WTC11 (cell line): Measurements from ENCODE around the gene PHF14.

ENCODE experiments used
- CTCF ChIP-seq: fragments of 200-600 bp; IDR thresholded peaks from 2 replicates; pipeline ENCODE4 v1.8.0; 2022; ENCODE audit warnings: antibody characterized with exemption
- E2F1 ChIP-seq: sonication (generic); formaldehyde crosslinking; IDR thresholded peaks from 2 replicates; pipeline ENCODE4 v1.8.0; 2022; ENCODE audit warnings: mild to moderate bottlenecking, missing genetic modification reagents
- HMGA2 ChIP-seq: fragments of 250-450 bp; sonication (Bioruptor Pico); IDR thresholded peaks from 2 replicates; pipeline ENCODE4 v1.4.0; 2021; ENCODE audit warnings: mild to moderate bottlenecking, moderate library complexity
- IRF1 ChIP-seq: sonication (generic); formaldehyde crosslinking; IDR thresholded peaks from 2 replicates; pipeline ENCODE4 v1.8.0; 2023; ENCODE audit warnings: missing genetic modification reagents
- JUN ChIP-seq: sonication (generic); formaldehyde crosslinking; IDR thresholded peaks from 2 replicates; pipeline ENCODE4 v1.8.0; 2023; ENCODE audit warnings: mild to moderate bottlenecking, missing genetic modification reagents
- MAX ChIP-seq: sonication (generic); formaldehyde crosslinking; IDR thresholded peaks from 2 replicates; pipeline ENCODE4 v1.8.0; 2022; ENCODE audit warnings: mild to moderate bottlenecking, missing genetic modification reagents
- NFATC4 ChIP-seq: fragments of 250-450 bp; sonication (Bioruptor Pico); IDR thresholded peaks from 2 replicates; pipeline ENCODE4 v1.9.0; 2021; ENCODE audit warnings: mild to moderate bottlenecking
- SP1 ChIP-seq: sonication (generic); formaldehyde crosslinking; conservative IDR thresholded peaks from 2 replicates; pipeline ENCODE4 v1.8.1; 2022; ENCODE audit warnings: missing genetic modification reagents
- ZNF138 ChIP-seq: sonication (generic); formaldehyde crosslinking; conservative IDR thresholded peaks from 2 replicates; pipeline ENCODE4 v1.8.1; 2022; ENCODE audit warnings: mild to moderate bottlenecking, moderate library complexity, missing genetic modification reagents
- ZNF263 ChIP-seq: sonication (generic); formaldehyde crosslinking; IDR thresholded peaks from 2 replicates; pipeline ENCODE4 v1.8.1; 2022; ENCODE audit warnings: low read depth, mild to moderate bottlenecking, moderate library complexity, missing genetic modification reagents
- ZNF423 ChIP-seq: fragments of 250-450 bp; sonication (Bioruptor Pico); IDR thresholded peaks from 2 replicates; pipeline ENCODE4 v2.1.2; 2022; ENCODE audit warnings: mild to moderate bottlenecking, moderate library complexity

- no peak for TF ChIP-seq CTCF
- no peak for TF ChIP-seq SP1 (CRISPR knock-in tag)
- TF ChIP-seq ZNF423 (CRISPR knock-in tag) = no peak
- no peak for TF ChIP-seq IRF1
- TF ChIP-seq MAX (CRISPR knock-in tag) = no peak
- no peak for TF ChIP-seq JUN (CRISPR knock-in tag)
- no peak for TF ChIP-seq ZNF263 (CRISPR knock-in tag)
- no peak for TF ChIP-seq NFATC4
- TF ChIP-seq ZNF138 (CRISPR knock-in tag) = no peak
- no peak for TF ChIP-seq E2F1 (CRISPR knock-in tag)
- TF ChIP-seq HMGA2 (CRISPR knock-in tag) = no peak
Observed at GRCh38 chr7:11083214-11083568, 109.5 kb downstream of the PHF14 start.
